Muscle layer of colon (tissue), 2 donors: Measurements from ENCODE around the gene CPE.

ENCODE experiments used
- H3K27ac ChIP-seq: one replicate; pipeline ENCODE4 v1.7.0; 2013; ENCODE audit warnings: low read depth, mild to moderate bottlenecking, low read length, moderate library complexity
- H3K27me3 ChIP-seq, 2 donors: one replicate each; pipeline ENCODE4 v1.7.0; 2013; ENCODE audit warnings: low read length in 2 of 2, mild to moderate bottlenecking in 2 of 2; ENCODE audit not compliant: insufficient read depth in 2 of 2, control insufficient read depth in 1 of 2
- H3K36me3 ChIP-seq: one replicate; pipeline ENCODE4 v1.7.0; 2013; ENCODE audit warnings: mild to moderate bottlenecking, low read length; ENCODE audit not compliant: insufficient read depth
- H3K4me1 ChIP-seq: one replicate; pipeline ENCODE4 v1.7.0; 2013; ENCODE audit warnings: mild to moderate bottlenecking, low read length; ENCODE audit not compliant: insufficient read depth
- H3K4me3 ChIP-seq, 2 donors: one replicate each; pipeline ENCODE4 v1.7.0; 2013; ENCODE audit warnings: low read length in 2 of 2, low read depth in 1 of 2, mild to moderate bottlenecking in 1 of 2, moderate library complexity in 1 of 2
- H3K9ac ChIP-seq: one replicate; pipeline ENCODE4 v1.7.0; 2013; ENCODE audit warnings: low read length
- H3K9me3 ChIP-seq: one replicate; pipeline ENCODE4 v1.7.0; 2013; ENCODE audit warnings: mild to moderate bottlenecking, low read length
- donor health status: abdominal sarcoma.
- donor health status: Adenocarcinoma of cecum.

The CPE gene

GRCh38 chr4:165410214-165410613, 31.4 kb downstream of the CPE start:
- no peaks in the 10 kb centered on the region for H3K9me3 ChIP-seq
- no peaks in the 10 kb centered on the region for H3K27me3 ChIP-seq
- no peak overlapping the region for H3K4me3 ChIP-seq
- no peaks in the 10 kb centered on the region for H3K4me1 ChIP-seq
- no peaks in the 10 kb centered on the region for H3K36me3 ChIP-seq
- H3K9ac ChIP-seq, result no peak overlapping the region
- H3K27ac ChIP-seq, result no peak overlapping the region

DNA sequence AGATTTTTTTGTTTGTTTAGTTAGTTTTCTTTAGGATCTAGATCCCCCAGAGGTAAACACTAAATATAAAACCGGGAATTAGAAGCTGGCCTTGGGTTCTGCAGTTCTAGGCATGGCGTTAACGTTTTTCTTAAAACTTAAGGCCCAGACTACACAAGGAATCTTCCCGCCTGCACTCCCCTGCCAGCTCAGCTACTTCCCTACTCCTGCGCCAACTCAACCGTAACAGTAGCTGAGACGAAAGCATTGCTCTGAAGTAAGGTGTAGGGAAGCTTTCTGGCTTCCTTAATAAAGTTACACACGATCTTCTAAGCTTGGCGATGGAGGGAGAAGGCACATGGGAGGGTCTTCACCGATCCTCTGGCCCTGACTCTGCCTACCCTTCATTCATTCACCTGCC, 37.1 kb downstream of the CPE start:
- no peaks in the 10 kb centered on the region for H3K36me3 ChIP-seq
- no peak overlapping the region for H3K27ac ChIP-seq
- no peaks in the 10 kb centered on the region for H3K9me3 ChIP-seq
- no peak overlapping the region for H3K9ac ChIP-seq
- no peaks in the 10 kb centered on the region for H3K27me3 ChIP-seq
- no peaks in the 10 kb centered on the region for H3K4me1 ChIP-seq
- H3K4me3 ChIP-seq, result no peak overlapping the region

- H3K27ac ChIP-seq, result no peak overlapping the region
- H3K36me3 ChIP-seq, result no peaks in the 10 kb centered on the region
- H3K9ac ChIP-seq, result no peak overlapping the region
- no peak overlapping the region for H3K4me3 ChIP-seq
- no peaks in the 10 kb centered on the region for H3K27me3 ChIP-seq
- no peaks in the 10 kb centered on the region for H3K9me3 ChIP-seq
- no peaks in the 10 kb centered on the region for H3K4me1 ChIP-seq
Observed at GRCh38 chr4:165418073-165418472, 39.3 kb downstream of the CPE start.

DNA sequence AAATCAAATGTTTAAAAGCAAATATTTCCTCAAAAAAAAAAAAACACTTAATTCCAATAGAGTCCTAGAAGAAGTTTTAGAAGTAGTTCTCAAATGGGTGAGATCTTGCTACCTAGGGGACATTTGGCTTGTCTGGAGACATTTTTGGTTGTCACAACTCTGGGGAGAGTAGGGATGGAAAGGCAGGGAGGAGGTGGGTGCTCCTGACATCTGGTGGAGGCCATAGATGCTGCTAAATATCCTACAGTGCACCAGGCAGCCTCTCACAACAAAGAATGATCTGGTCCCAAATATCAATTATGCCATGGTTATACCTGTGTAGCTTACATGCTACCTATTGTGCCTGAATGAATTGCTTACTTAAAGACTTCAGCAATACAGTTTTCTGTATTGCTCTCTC, 46.8 kb downstream of the CPE start:
- no peak overlapping the region for H3K4me3 ChIP-seq
- no peaks in the 10 kb centered on the region for H3K36me3 ChIP-seq
- no peak overlapping the region for H3K27ac ChIP-seq
- no peak overlapping the region for H3K9ac ChIP-seq
- H3K9me3 ChIP-seq, result no peaks in the 10 kb centered on the region
- H3K27me3 ChIP-seq, result no peaks in the 10 kb centered on the region
- no peaks in the 10 kb centered on the region for H3K4me1 ChIP-seq

GRCh38 chr4:165426331-165426730, 47.5 kb downstream of the CPE start:
- Histone ChIP-seq H3K36me3 (no peaks in the 10 kb centered on the region), H3K27ac (no peak overlapping the region)

DNA sequence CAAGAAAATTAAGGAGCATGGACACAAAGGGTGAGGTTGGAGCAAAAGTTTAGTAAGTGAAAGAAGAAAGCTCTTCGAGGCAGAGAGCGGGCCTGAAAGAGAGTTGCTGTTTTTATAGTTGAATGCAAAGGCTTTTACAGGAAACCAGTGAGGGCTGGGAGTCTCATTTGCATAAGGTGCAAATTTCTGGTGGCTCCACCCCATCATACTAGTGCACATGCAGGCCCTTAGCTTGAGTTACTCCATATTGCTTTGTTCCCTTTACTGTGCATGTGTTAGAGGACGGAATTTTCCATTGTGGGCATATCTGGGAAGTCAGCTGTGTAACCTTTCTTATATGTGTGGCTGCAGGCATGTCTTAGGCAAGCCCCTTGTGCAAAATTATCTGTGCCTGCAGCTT, 48.0 kb downstream of the CPE start:
- Histone ChIP-seq H3K9ac (no peak overlapping the region), H3K4me3 (no peak overlapping the region), H3K27ac (no peak overlapping the region), H3K27me3 (no peaks in the 10 kb centered on the region), H3K4me1 (no peaks in the 10 kb centered on the region), H3K36me3 (no peaks in the 10 kb centered on the region), H3K9me3 (no peaks in the 10 kb centered on the region)

More at GRCh38 chr4:165426331-165426730, 47.5 kb downstream of the CPE start:
- Histone ChIP-seq H3K9me3 (no peaks in the 10 kb centered on the region), H3K27me3 (no peaks in the 10 kb centered on the region), H3K4me1 (no peaks in the 10 kb centered on the region), H3K4me3 (no peak overlapping the region), H3K9ac (no peak overlapping the region)

DNA sequence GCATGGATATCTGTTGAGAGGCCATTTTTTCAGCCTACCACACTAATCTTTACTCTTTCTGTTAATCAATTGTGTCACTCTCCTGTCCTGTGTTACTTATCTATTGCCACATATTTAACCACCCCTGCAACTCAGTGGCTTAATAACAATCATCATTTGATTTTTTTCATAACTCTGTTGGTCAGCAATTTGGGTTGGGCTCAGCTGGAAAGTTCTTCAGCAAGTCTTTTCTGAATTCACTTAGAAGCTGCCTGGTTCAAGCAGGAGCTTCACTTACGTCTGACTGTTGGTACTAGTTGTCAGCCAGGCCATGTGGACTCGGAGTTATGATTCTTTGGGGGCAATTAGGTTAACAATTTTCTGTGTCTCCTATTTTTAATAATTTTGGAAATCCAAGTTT, 50.1 kb downstream of the CPE start:
- H3K4me3 ChIP-seq, result no peak overlapping the region
- H3K4me1 ChIP-seq, result no peaks in the 10 kb centered on the region
- H3K9me3 ChIP-seq, result no peaks in the 10 kb centered on the region
- H3K27ac ChIP-seq, result no peak overlapping the region
- H3K27me3 ChIP-seq, result no peaks in the 10 kb centered on the region
- H3K9ac ChIP-seq, result no peak overlapping the region
- no peaks in the 10 kb centered on the region for H3K36me3 ChIP-seq

DNA sequence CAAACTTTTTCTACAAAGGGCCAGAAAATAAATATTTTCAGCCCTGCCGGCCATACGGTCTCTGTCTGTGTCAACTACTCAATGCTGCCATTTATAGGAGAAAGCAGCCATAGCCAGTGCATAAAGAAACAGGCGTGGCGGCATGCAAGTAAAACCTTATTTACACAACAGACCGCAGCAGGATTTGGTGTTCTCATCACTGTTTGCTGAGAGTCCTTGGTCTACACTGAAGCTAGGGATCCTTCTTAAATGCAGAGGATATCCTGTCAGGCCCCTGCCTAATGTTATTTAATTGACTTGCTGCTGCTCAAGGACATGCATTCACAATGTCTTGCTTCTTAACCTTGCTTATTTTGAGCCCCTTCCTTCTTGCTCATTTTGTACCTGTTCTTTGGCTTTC, 54.7 kb downstream of the CPE start:
- H3K27me3 ChIP-seq, result no peaks in the 10 kb centered on the region
- no peak overlapping the region for H3K4me3 ChIP-seq
- no peak overlapping the region for H3K27ac ChIP-seq
- no peaks in the 10 kb centered on the region for H3K4me1 ChIP-seq
- no peaks in the 10 kb centered on the region for H3K36me3 ChIP-seq
- H3K9me3 ChIP-seq, result no peaks in the 10 kb centered on the region
- H3K9ac ChIP-seq, result no peak overlapping the region

DNA sequence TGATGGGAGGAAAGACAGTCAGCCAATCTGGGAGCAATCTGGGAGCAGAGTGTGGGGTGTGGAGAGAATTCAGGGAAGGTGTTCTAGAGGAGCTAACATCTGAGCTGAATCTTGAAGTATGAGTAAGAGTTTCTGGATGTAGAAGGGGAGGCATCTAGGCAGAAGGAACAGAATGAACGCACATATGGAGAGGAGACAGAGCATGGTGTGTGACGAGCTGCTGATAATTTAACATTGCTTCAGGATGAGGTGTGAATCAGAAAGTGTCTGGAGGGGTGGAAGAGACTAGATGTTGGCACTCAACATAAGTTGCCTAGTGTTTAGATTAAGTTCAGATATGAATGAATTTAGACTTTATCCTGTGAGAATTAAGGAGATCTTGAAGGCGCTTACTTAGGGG, 58.9 kb downstream of the CPE start:
- Histone ChIP-seq H3K36me3 (no peaks in the 10 kb centered on the region), H3K9me3 (no peaks in the 10 kb centered on the region), H3K27me3 (no peaks in the 10 kb centered on the region), H3K4me3 (no peak overlapping the region), H3K9ac (no peak overlapping the region), H3K27ac (no peak overlapping the region), H3K4me1 (peaks cover 7% of the 10 kb centered on the region)

- no peaks in the 10 kb centered on the region for H3K27me3 ChIP-seq
- H3K9ac ChIP-seq, result no peak overlapping the region
- H3K27ac ChIP-seq, result no peak overlapping the region
- no peak overlapping the region for H3K4me3 ChIP-seq
- H3K9me3 ChIP-seq, result no peaks in the 10 kb centered on the region
- peaks cover 7% of the 10 kb centered on the region for H3K4me1 ChIP-seq
- no peaks in the 10 kb centered on the region for H3K36me3 ChIP-seq
Observed at GRCh38 chr4:165439344-165439743, 60.5 kb downstream of the CPE start.

DNA sequence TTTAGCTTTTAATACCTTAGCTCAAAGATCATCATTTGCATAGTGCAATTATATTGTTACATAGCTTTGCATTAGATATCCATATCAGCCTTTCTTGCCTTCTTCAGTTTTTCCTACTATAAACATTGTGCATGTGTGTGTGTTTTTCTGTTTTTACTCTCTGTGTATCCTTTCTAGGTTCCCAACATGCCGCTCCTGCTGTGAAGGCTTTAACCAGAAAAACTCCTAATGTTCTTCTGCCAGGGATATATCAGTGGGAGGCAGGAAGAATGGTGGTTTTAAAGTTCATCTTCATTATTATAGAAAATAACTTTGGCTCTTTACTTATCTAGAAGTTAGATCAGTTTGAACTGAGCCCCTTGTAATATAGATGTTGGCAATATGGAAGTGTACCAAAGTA, 61.2 kb downstream of the CPE start:
- H3K27ac ChIP-seq, result no peak overlapping the region
- H3K4me1 ChIP-seq, result peaks cover 7% of the 10 kb centered on the region
- no peak overlapping the region for H3K9ac ChIP-seq
- no peaks in the 10 kb centered on the region for H3K36me3 ChIP-seq
- H3K9me3 ChIP-seq, result no peaks in the 10 kb centered on the region
- H3K4me3 ChIP-seq, result no peak overlapping the region
- no peaks in the 10 kb centered on the region for H3K27me3 ChIP-seq

DNA sequence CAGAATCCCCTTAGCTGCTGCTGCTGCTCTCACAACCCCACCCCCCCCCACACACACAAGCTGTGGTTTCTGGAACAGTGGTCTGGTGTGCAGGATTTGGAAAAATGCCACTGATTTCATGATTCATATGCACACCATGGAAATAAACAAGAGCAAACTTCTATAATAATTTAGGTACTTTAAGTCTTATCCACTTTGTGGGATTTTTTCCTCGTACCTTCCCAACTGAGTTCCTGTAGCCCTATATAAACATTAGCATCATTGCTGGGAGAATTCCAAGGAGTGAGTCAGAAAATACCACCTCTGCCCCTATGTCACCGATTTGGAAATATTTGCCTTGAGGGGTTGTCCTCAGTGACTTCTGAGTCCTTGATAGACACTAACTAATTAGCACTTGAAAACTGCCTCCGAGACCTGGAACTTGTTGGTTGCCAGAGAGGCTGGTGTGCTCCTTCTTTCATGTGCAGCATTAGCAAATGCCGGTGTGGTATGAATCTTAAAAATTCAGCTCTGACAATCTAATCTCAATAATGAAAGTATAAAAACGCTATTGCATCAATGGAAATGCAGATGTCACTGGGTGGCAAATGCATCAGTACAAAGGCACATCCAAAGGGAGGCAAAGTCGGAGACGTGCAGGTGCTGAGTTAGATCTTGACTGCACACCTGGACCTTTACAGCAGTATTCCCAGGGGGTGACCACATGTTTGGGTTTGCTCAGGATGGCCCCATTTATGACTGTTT, 61.8 kb downstream of the CPE start:
- H3K27me3 ChIP-seq, result no peaks in the 10 kb centered on the region
- H3K4me1 ChIP-seq, result peaks cover 7% of the 10 kb centered on the region
- no peak overlapping the region for H3K4me3 ChIP-seq
- no peak overlapping the region for H3K27ac ChIP-seq
- no peak overlapping the region for H3K9ac ChIP-seq
- H3K9me3 ChIP-seq, result no peaks in the 10 kb centered on the region
- H3K36me3 ChIP-seq, result no peaks in the 10 kb centered on the region
